ENCODE results near the gene PGC.

DNA sequence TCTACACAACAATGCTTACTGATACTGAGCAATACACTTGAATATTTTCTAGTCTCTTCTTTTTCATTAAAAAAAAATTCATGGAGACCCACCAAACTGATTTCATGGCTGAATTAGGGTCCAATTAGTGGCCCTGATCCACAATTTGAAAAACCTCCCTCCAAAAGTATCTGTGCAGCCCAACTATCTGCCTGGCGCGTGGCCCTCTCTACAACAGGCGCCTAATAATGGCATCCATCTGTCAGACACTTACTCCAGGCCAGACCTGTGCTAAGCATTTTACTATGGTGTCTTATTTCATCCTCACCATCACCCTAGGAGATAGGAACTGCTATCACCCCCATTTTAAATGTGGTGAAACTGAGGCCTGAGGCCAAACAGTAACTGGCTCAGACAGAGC lies 25.8 kb downstream of the PGC start:
- TF ChIP-seq, protein P1, sequence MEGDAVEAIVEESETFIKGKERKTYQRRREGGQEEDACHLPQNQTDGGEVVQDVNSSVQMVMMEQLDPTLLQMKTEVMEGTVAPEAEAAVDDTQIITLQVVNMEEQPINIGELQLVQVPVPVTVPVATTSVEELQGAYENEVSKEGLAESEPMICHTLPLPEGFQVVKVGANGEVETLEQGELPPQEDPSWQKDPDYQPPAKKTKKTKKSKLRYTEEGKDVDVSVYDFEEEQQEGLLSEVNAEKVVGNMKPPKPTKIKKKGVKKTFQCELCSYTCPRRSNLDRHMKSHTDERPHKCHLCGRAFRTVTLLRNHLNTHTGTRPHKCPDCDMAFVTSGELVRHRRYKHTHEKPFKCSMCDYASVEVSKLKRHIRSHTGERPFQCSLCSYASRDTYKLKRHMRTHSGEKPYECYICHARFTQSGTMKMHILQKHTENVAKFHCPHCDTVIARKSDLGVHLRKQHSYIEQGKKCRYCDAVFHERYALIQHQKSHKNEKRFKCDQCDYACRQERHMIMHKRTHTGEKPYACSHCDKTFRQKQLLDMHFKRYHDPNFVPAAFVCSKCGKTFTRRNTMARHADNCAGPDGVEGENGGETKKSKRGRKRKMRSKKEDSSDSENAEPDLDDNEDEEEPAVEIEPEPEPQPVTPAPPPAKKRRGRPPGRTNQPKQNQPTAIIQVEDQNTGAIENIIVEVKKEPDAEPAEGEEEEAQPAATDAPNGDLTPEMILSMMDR (IDR thresholded peaks at IDR 0.05), result no peak
- no peak for TF ChIP-seq TCF7 (CRISPR knock-in tag; IDR thresholded peaks at IDR 0.05; ENCODE audit: low read depth)
- TF ChIP-seq RELA (CRISPR knock-in tag; IDR thresholded peaks at IDR 0.05; ENCODE audit: borderline replicate concordance), result no peak
- TF ChIP-seq, protein P2, sequence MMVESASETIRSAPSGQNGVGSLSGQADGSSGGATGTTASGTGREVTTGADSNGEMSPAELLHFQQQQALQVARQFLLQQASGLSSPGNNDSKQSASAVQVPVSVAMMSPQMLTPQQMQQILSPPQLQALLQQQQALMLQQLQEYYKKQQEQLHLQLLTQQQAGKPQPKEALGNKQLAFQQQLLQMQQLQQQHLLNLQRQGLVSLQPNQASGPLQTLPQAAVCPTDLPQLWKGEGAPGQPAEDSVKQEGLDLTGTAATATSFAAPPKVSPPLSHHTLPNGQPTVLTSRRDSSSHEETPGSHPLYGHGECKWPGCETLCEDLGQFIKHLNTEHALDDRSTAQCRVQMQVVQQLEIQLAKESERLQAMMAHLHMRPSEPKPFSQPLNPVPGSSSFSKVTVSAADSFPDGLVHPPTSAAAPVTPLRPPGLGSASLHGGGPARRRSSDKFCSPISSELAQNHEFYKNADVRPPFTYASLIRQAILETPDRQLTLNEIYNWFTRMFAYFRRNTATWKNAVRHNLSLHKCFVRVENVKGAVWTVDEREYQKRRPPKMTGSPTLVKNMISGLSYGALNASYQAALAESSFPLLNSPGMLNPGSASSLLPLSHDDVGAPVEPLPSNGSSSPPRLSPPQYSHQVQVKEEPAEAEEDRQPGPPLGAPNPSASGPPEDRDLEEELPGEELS (CRISPR knock-in tag; IDR thresholded peaks at IDR 0.05), result no peak
- TF ChIP-seq, protein P3, sequence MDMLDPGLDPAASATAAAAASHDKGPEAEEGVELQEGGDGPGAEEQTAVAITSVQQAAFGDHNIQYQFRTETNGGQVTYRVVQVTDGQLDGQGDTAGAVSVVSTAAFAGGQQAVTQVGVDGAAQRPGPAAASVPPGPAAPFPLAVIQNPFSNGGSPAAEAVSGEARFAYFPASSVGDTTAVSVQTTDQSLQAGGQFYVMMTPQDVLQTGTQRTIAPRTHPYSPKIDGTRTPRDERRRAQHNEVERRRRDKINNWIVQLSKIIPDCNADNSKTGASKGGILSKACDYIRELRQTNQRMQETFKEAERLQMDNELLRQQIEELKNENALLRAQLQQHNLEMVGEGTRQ (CRISPR knock-in tag; IDR thresholded peaks at IDR 0.05), result no peak
- TF ChIP-seq ZBTB21 (CRISPR knock-in tag; IDR thresholded peaks at IDR 0.05; ENCODE audit: borderline replicate concordance), result no peak
- TF ChIP-seq JAZF1 (CRISPR knock-in tag; IDR thresholded peaks at IDR 0.05), result no peak
- TF ChIP-seq, protein P4, sequence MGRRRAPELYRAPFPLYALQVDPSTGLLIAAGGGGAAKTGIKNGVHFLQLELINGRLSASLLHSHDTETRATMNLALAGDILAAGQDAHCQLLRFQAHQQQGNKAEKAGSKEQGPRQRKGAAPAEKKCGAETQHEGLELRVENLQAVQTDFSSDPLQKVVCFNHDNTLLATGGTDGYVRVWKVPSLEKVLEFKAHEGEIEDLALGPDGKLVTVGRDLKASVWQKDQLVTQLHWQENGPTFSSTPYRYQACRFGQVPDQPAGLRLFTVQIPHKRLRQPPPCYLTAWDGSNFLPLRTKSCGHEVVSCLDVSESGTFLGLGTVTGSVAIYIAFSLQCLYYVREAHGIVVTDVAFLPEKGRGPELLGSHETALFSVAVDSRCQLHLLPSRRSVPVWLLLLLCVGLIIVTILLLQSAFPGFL (CRISPR knock-in tag; IDR thresholded peaks at IDR 0.05; ENCODE audit: borderline replicate concordance), result no peak
- TF ChIP-seq NFATC4 (CRISPR knock-in tag; IDR thresholded peaks at IDR 0.05), result no peak
- TF ChIP-seq, protein P5, sequence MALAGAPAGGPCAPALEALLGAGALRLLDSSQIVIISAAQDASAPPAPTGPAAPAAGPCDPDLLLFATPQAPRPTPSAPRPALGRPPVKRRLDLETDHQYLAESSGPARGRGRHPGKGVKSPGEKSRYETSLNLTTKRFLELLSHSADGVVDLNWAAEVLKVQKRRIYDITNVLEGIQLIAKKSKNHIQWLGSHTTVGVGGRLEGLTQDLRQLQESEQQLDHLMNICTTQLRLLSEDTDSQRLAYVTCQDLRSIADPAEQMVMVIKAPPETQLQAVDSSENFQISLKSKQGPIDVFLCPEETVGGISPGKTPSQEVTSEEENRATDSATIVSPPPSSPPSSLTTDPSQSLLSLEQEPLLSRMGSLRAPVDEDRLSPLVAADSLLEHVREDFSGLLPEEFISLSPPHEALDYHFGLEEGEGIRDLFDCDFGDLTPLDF (CRISPR knock-in tag; IDR thresholded peaks at IDR 0.05), result no peak
- no peak for TF ChIP-seq NR2C2 (CRISPR knock-in tag; IDR thresholded peaks at IDR 0.05)
- TF ChIP-seq, protein P6, sequence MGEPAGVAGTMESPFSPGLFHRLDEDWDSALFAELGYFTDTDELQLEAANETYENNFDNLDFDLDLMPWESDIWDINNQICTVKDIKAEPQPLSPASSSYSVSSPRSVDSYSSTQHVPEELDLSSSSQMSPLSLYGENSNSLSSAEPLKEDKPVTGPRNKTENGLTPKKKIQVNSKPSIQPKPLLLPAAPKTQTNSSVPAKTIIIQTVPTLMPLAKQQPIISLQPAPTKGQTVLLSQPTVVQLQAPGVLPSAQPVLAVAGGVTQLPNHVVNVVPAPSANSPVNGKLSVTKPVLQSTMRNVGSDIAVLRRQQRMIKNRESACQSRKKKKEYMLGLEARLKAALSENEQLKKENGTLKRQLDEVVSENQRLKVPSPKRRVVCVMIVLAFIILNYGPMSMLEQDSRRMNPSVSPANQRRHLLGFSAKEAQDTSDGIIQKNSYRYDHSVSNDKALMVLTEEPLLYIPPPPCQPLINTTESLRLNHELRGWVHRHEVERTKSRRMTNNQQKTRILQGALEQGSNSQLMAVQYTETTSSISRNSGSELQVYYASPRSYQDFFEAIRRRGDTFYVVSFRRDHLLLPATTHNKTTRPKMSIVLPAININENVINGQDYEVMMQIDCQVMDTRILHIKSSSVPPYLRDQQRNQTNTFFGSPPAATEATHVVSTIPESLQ (CRISPR knock-in tag; IDR thresholded peaks at IDR 0.05), result no peak
- no peak for TF ChIP-seq ESRRA (CRISPR knock-in tag; IDR thresholded peaks at IDR 0.05; ENCODE audit: borderline replicate concordance)
- TF ChIP-seq, protein P7, sequence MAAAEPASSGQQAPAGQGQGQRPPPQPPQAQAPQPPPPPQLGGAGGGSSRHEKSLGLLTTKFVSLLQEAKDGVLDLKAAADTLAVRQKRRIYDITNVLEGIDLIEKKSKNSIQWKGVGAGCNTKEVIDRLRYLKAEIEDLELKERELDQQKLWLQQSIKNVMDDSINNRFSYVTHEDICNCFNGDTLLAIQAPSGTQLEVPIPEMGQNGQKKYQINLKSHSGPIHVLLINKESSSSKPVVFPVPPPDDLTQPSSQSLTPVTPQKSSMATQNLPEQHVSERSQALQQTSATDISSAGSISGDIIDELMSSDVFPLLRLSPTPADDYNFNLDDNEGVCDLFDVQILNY (CRISPR knock-in tag; IDR thresholded peaks at IDR 0.05), result no peak
